ENCODE measurements around the gene DYNC1I1. TPM values are rescaled to one million over a fixed set of nuclear protein-coding genes. Genes with fewer than 3 reads are reported as not detected.

The DYNC1I1 gene
- total RNA-seq, 1 donor from 2014 or later = 11.0 TPM

DNA sequence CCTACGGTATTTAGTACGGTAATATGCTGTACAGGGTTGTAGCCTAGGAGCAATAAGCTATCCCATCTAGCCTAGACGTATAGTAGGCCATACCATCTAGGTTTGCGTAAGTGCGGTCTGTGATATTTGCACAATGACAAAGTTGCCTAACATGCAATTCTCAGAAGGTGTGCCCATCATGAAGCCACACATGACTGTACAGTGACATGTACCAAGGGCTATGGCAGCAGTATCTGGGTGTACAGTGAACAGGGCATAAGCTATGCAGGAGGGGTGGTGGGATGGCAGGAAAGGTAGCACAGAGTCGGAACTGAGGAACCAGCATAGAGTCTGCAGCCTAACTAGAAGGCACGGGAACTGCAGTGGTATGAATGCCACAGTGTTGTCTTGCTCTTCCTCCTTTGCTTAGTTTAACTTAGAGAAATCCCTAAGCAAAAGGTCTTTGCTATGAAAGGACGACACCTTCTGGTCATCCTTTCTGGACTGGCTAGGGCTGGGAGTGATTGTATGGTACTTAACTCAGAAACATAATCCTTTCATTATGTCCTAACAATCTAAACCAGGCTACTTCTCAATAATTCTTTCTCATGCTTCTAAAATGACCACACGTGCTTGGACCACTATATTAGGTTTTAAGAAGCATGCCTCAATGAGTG, 93.5 kb downstream of the DYNC1I1 start:
- Mint-ChIP-seq H3K4me1 (ENCODE audit: low read depth, unreplicated experiment) (no peaks in the 10 kb centered on the region), H3K9me3 (ENCODE audit: unreplicated experiment) (no peaks in the 10 kb centered on the region), H3K4me3 (ENCODE audit: unreplicated experiment) (no peak overlapping the region), H3K36me3 (ENCODE audit: unreplicated experiment) (no peaks in the 10 kb centered on the region), H3K27ac (ENCODE audit: unreplicated experiment) (no peak overlapping the region), H3K27me3 (ENCODE audit: unreplicated experiment) (no peaks in the 10 kb centered on the region)
- TF ChIP-seq, protein P1, sequence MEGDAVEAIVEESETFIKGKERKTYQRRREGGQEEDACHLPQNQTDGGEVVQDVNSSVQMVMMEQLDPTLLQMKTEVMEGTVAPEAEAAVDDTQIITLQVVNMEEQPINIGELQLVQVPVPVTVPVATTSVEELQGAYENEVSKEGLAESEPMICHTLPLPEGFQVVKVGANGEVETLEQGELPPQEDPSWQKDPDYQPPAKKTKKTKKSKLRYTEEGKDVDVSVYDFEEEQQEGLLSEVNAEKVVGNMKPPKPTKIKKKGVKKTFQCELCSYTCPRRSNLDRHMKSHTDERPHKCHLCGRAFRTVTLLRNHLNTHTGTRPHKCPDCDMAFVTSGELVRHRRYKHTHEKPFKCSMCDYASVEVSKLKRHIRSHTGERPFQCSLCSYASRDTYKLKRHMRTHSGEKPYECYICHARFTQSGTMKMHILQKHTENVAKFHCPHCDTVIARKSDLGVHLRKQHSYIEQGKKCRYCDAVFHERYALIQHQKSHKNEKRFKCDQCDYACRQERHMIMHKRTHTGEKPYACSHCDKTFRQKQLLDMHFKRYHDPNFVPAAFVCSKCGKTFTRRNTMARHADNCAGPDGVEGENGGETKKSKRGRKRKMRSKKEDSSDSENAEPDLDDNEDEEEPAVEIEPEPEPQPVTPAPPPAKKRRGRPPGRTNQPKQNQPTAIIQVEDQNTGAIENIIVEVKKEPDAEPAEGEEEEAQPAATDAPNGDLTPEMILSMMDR (IDR thresholded peaks at IDR 0.05; ENCODE audit: partially characterized antibody, unreplicated experiment) = no peak
- DNase-seq = no peak

DNA sequence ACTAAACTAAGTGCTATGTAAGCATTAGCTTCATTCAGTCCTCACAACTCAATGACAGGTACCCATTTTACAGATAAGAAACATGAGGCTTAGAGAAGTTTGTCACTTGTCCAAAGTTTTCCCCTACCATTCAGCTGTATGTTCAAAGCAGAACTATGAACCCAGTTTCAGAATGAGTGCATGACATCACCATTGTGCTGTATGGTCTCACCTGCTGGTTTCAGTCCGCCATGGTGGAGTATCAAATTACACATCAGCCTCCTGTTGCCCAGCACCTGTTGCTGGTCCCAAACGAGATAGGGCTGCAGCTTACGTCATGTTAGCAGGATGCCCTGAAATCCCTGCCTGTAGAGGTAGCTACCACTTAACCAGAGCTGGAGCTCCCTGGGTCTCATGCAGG, 95.0 kb downstream of the DYNC1I1 start:
- no peak overlapping the region for H3K27ac Mint-ChIP-seq (ENCODE audit: unreplicated experiment)
- H3K9me3 Mint-ChIP-seq (ENCODE audit: unreplicated experiment) = no peaks in the 10 kb centered on the region
- H3K36me3 Mint-ChIP-seq (ENCODE audit: unreplicated experiment) = no peaks in the 10 kb centered on the region
- no peak for DNase-seq
- no peaks in the 10 kb centered on the region for H3K27me3 Mint-ChIP-seq (ENCODE audit: unreplicated experiment)
- no peaks in the 10 kb centered on the region for H3K4me1 Mint-ChIP-seq (ENCODE audit: low read depth, unreplicated experiment)
- TF ChIP-seq, protein P1 (IDR thresholded peaks at IDR 0.05; ENCODE audit: partially characterized antibody, unreplicated experiment) = no peak
- no peak overlapping the region for H3K4me3 Mint-ChIP-seq (ENCODE audit: unreplicated experiment)

DNA sequence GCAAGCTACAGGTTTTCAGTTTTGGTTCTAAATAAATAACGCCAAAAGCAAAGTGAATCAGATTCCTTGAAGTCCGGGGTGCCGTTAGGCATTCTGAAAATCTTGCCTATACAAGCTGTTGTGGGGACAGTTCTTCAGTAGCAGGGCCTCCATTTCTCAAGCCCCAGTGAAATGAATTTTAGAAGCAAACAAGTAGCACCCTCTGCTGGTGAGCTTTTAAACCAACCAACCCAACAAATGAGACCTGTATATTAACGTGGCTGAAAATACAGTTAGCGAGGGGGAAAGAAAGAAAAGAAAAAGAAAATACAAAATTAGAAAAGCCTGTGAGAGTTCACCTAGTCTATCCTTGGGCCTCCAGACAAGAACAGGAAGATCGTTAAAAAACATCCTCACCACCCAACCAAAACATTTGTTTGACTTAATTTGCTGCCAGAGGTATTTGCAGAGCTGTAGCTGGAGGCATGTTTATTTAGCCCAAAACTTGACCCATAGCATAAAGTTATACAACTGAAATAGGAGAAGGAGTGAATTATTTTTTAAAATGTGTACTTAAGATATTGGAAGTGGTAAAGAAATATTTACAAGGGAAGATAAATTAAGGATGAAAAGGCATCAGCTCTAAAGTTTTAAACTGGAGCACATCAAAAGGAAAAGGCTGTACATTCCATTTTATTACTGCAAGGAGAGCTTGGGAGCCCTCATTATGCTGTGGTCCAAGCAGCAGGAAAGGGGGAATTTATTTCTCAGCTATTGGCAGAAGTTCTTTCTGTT, 98.9 kb downstream of the DYNC1I1 start:
- no peaks in the 10 kb centered on the region for H3K9me3 Mint-ChIP-seq (ENCODE audit: unreplicated experiment)
- TF ChIP-seq, protein P1 (IDR thresholded peaks at IDR 0.05; ENCODE audit: partially characterized antibody, unreplicated experiment) = peak; percentile 68
- H3K36me3 Mint-ChIP-seq (ENCODE audit: unreplicated experiment) = peaks cover 5% of the 10 kb centered on the region
- H3K27me3 Mint-ChIP-seq (ENCODE audit: unreplicated experiment) = peaks cover 2% of the 10 kb centered on the region
- H3K4me3 Mint-ChIP-seq (ENCODE audit: unreplicated experiment) = no peak overlapping the region
- no peak overlapping the region for H3K27ac Mint-ChIP-seq (ENCODE audit: unreplicated experiment)
- no peaks in the 10 kb centered on the region for H3K4me1 Mint-ChIP-seq (ENCODE audit: low read depth, unreplicated experiment)
- no peak for DNase-seq

DNA sequence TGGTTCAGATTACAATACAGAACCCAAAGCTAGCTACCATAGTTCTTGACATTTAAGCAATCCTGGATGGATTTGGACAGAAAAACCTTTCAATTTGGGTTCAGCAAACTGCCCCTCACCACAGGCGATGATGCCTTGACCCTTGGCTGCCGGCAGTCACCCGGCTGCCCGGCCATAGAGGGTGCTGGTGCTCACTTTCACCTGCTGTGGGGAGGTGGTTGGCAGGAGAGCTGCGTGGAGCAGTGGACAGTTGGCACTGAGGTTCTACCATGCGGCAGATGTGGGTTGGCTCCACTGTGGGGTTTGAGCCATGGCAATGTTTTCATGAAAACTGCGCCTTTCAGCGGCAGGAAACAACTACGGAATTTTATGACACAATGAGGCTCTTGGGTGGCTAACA, 99.5 kb downstream of the DYNC1I1 start:
- TF ChIP-seq, protein P1 (IDR thresholded peaks at IDR 0.05; ENCODE audit: partially characterized antibody, unreplicated experiment) = no peak
- no peaks in the 10 kb centered on the region for H3K4me1 Mint-ChIP-seq (ENCODE audit: low read depth, unreplicated experiment)
- no peak for DNase-seq

DNA sequence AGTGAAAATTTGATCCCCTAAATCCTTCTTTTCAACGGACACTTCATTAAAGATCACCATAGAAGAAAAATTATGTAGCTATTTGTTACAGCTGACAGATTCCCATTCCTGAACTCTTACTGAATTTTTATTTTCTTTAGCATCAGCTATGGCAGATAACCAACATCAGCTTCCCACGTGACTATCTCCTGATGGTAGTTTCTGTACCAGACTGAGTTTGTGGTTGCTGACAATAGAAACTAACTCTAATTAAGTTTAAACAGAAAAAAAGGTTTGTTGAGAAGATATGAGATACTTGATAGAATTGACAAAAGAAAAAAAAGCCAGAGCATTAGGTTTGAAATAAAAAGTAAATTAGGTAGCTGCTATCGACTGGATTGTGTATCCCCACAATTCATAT, 101.8 kb downstream of the DYNC1I1 start:
- H3K9me3 Mint-ChIP-seq (ENCODE audit: unreplicated experiment) = no peaks in the 10 kb centered on the region
- DNase-seq = no peak
- H3K27ac Mint-ChIP-seq (ENCODE audit: unreplicated experiment) = no peak overlapping the region
- H3K27me3 Mint-ChIP-seq (ENCODE audit: unreplicated experiment) = peaks cover 2% of the 10 kb centered on the region
- no peaks in the 10 kb centered on the region for H3K4me1 Mint-ChIP-seq (ENCODE audit: low read depth, unreplicated experiment)
- H3K36me3 Mint-ChIP-seq (ENCODE audit: unreplicated experiment) = peaks cover 5% of the 10 kb centered on the region
- H3K4me3 Mint-ChIP-seq (ENCODE audit: unreplicated experiment) = no peak overlapping the region
- TF ChIP-seq, protein P1 (IDR thresholded peaks at IDR 0.05; ENCODE audit: partially characterized antibody, unreplicated experiment) = no peak

More for the DNA sequence above, 99.5 kb downstream of the DYNC1I1 start:
- H3K27ac Mint-ChIP-seq (ENCODE audit: unreplicated experiment) = no peak overlapping the region
- no peaks in the 10 kb centered on the region for H3K9me3 Mint-ChIP-seq (ENCODE audit: unreplicated experiment)
- peaks cover 2% of the 10 kb centered on the region for H3K27me3 Mint-ChIP-seq (ENCODE audit: unreplicated experiment)
- H3K4me3 Mint-ChIP-seq (ENCODE audit: unreplicated experiment) = no peak overlapping the region
- peaks cover 5% of the 10 kb centered on the region for H3K36me3 Mint-ChIP-seq (ENCODE audit: unreplicated experiment)
